GM19467 (cell line): Measurements from ENCODE around the gene SNORC.

Source experiments
- ATAC-seq: cut with Tn5 transposase; IDR thresholded peaks from one replicate; pipeline ENCODE4 v1.9.1; 2021; ENCODE audit warnings: mild to moderate bottlenecking, moderate library complexity; ENCODE audit not compliant: unreplicated experiment

Gene SNORC

GRCh38 chr2:232882085-232882484 lies 12.0 kb downstream of the SNORC start:
- ATAC-seq = no peak

DNA sequence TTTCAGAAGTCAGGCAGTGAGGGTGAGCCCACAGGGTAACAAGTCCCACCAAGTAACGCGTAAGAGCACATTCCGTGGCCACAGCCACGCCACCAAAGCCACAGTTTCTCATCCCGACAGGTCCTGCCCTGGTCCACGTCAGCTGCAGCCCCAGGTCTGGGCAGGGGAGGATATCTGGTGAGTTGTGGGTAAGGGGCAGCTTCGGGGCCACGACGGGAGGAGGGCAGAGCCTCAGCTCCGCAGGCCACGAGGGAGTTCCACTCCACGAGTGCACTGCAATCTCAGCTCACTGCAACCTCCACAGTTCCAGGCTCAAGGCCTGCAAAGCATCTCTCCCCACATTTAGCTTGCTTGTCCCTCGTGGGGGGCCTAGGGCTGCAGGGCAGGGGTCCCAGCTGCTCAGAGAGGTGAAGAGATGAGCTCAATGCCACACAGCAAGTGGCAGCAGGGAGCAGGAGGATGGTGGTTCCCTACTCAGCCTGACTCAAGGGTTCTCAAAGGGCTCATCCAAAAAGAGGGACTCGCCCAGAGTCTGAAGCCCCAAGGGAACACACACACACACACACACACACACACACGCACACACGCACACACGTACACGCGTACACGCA lies 12.5 kb downstream of the SNORC start:
- no peak for ATAC-seq

DNA sequence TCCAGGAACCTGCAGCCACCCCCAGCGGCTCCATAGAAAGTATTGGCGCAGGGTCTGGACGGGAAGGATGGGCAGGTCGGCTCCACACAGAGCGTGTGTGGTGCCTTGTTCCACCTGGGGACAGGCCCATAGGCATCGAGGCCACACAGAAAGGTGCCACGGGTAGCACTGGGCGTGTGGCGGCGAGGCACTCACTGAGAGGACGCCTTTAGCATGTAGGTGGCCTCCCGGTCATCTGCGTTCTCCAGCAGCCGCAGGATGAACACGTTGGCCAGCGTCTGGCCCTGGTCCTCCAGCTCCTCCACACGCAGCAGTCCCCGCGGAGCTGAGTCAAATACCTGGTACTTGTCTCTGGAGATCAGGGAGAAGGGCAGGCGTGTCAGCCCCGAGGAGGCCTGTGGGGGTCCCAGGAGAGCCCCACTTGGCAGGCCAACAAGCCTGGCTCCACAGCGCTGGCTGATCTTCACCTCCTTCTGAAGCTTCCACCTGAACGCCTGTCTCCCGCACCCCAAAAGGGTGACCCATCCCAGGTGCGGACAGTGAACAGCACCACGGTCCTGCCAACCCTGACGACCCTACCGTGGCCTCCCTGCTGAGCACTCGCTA lies 13.2 kb downstream of the SNORC start:
- no peak for ATAC-seq

- ATAC-seq = no peak
These were observed 13.9 kb downstream of the SNORC start for GRCh38 chr2:232884001-232884421.

DNA sequence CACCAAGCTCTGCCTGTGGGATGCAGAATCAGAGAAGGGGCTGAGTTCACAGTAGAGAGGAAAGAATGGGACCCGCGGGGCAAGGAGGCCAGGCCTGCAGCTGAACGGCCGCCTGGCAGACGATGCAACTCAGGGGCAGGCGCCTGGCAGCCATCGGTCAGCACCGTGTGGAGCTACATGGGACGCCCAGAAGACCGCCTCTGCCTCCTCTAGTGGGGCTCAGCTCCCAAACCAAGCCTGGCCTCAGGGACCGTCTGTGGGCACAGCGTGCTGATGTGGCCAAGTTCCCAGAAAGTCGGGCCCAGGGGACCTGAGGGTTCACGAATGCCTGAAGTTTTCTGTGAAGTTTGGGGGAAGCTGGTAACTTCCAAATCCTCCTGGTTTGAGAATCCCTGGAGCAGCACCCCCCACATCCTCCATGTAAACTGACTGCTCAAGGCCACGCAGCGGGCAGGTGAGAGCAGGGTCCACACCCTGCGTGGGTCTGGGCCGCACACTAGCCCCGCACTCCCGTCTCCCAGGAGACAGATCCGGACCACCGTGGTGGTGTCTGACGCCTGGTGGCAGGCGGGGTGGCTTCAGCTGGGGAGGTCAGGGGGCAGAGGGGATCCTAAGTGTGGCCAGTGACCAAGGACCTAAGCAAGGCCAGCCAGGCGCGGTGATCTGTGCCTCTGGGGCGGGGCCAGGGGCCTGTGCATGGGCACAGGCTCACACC lies 14.6 kb downstream of the SNORC start:
- no peak for ATAC-seq

- no peak for ATAC-seq
These were observed 15.3 kb downstream of the SNORC start for GRCh38 chr2:232885264-232885961.

- ATAC-seq = no peak
These were observed 16.1 kb downstream of the SNORC start for GRCh38 chr2:232886176-232886575.

DNA sequence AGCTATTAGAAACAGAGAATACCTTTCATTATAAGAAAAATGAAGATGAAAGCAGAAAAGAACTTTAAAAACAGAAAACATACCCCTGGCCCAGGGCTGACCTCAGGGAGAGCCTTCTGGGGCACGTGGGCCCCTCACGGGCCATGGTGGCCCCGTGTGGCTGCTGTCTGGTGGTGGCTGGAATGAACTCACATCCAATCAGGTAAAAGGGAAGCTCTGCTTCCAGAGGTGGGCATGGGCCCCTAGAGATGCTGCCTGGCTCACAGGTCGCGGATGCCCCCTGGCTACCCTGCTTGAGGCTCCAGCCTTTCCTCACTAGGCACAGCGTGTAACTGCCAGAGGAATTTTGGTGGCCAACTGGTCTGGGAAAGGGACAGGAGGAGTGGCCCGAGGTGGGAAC lies 16.6 kb downstream of the SNORC start:
- ATAC-seq = no peak

DNA sequence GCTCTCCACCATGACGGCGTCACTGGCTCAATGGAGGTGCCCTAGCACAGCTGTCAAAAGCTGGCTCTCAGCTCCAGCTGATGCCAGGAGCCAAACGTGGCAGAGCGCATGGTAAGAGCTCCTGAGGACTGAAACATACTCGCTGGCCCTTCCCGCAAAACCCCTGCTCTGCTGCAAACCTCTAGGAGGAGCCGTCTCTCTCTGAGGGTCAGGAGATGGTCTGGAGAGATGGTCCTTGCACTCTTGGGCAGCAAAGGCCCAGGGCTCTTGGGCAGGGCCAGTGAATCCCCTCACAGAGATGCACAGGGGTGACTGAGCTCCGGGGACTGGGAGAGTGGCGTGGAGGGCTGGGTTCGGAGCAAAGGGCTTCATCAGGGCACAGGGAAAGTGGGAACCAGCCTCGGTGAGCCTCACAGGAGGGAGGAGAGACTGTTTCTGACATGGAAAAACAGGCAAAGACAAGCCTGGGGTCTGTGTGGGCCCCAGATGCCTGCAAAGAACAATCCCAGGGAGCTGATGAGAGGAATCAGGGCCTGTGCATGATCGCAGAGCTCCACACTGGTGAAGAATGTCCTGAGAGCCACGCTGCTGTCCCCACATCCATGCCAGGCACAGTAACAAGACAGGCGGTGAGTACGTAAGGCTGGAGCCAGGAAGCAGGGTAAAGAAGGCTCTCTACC lies 17.2 kb downstream of the SNORC start:
- no peak for ATAC-seq

DNA sequence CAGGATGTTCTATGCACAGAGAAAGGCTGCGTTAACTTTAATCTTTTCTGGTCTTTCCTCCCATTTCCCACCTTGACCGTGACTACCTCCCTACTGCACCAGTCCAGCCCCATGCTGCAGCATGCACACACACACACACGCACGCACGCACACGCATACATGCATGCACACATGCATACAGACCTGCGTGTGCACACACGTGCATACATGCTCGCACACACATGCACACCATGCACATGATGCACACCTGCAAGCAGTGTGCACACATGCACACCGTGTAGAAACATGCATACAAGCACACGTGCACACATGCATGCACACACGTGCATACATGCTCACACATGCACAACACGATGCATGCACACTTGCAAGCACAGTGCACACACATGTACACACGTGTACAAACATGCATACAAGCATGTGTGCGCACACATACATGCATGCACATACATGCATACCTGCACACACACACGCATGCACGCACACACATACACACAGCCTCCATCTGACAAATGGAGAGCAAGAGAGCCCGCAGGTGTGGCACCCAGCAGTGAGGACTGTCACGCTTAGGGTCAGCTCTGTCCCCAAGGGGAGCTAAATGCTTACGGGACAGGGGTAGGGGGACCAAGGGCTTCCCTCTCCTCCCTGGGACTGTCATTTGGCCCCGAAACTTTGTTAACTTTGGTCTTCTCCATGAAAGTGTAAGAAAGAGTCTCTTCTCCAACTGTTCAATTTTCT lies 18.2 kb downstream of the SNORC start:
- ATAC-seq = no peak

DNA sequence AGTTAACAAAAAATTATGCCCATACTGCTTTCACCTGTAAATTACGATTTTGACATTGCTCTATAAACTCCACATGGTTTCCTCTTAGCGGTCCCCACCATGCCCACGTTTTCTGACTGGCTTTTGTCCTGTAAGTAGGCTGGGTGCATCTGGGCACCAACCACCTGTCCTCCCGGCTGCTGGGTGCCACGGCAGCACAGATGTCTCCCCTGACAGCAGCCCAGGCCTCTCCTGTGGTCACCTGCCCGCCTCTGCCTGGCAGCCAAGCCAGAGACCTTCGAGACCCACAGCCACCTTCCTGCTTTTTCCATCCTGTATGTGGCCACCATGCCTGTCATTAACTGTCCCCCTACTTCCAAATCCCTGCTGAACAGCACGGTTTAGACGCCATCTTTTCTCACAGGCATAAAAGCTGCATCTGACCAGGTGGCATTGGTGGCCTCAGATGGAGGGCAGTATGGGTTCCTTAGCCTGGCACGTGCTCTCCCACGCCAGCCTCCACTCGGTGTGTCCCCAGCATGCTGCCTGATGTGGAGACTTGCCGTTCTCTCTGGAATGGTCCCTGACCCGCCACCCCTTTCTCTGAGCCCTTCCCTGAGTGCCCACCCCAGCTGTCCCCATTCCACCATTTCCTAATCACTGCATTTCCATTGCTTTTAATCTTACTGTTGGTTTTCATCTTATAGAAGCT lies 18.9 kb downstream of the SNORC start:
- ATAC-seq = no peak

- ATAC-seq = no peak
These were observed 19.9 kb downstream of the SNORC start for GRCh38 chr2:232889876-232890401.

DNA sequence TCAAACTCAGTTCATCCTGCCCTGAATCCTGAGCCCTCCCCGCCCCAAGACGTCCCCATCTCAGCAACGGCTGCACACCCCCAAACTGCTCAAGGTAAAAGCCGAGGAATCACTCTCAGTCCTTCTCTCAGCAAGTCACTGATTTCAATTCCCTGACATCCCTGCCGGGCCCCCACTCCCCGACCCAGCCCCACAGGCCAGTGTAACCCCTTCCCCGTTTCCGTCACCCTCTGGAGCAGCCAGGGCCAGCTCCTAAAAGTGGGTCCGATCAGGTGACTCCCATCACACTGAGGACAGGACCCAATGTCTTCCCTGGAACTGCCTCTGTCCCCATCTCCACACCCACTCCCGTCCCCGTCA lies 20.5 kb downstream of the SNORC start:
- ATAC-seq = no peak

- ATAC-seq = no peak
These were observed 21.0 kb downstream of the SNORC start for GRCh38 chr2:232890896-232891601.

- ATAC-seq = no peak
These were observed 21.6 kb downstream of the SNORC start for GRCh38 chr2:232891621-232892071.

DNA sequence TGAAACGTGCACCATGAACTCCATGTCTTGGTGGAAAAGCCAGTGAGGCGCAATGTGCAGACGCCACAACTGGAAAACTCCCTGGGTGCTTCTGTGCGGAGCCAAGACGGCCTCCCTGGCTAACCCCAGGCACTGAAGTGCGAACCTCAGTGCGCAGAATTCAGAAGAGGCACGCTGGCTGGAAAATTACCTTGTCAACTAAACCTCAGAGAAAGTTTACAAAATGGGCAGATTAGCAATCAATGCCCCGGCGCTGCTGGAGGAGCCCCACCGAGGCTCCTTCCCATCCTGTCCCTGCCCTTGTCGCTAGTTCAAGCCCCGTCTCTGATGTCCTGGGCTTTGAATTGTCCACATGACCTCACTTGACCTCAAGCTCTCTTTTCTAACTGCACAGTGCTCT lies 22.2 kb downstream of the SNORC start:
- ATAC-seq = no peak

DNA sequence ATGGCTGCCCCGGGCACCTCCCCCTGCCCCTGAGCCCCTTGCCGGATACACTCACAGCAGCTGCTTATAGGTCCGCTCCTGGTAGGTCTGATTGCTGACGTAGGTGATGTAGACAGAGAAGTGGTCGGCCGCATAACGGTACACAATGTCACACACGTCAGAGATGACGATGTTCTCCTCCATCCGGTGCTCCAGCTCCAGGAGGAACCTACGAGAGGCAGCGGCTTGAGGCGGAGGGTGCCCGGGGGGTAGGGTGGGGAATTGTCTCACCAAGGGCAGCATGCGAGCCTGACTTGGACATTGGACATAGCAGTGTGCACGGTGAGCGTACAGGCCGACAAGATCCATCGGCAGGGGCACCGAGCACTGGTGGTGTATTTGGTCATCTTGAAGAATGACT lies 22.8 kb downstream of the SNORC start:
- ATAC-seq = no peak

DNA sequence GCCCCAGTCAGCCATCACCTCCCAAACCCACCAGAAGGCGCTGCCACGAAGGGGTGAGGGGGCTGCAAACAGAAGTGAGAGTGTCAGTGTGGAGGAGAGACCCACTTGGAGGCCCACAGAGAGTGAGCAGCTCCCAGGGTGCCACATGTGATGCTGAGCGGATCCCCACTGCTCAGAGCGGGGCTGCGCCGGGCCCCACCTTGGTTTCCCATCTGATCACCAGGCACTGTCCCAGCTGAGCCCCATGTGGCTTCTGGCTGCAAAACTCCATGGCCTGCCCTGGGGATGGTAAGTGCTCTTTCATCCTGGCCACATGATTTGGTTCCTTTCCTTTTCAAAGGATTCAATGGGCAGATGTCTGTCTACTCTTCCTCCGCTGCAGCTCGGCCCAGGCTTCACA lies 23.8 kb downstream of the SNORC start:
- ATAC-seq = no peak

- ATAC-seq = no peak
These were observed 24.2 kb downstream of the SNORC start for GRCh38 chr2:232894251-232894650.
